ENCODE data around the gene DENND5B.
"Not testable (repeated sequence)": the region's sequence is repeated elsewhere in the genome, so short reads cannot be mapped to it uniquely, and the experiment has no call there.

Gene DENND5B

GRCh38 chr12:31590642-31591379, at the start of gene DENND5B:
Gene DENND5B, minus strand, starts transcription at chr12:31591136. Its CDS starts 304 bp downstream, at chr12:31590832.
- DNase-seq (ENCODE audit: low spot score) = peak; percentile 82

- no peak for DNase-seq (ENCODE audit: low spot score)
Observed at GRCh38 chr12:31634620-31635019, 43.7 kb upstream of the DENND5B start.

- DNase-seq (ENCODE audit: low spot score) = no peak
Observed at GRCh38 chr12:31633464-31633863, 42.5 kb upstream of the DENND5B start.

GRCh38 chr12:31631809-31632208, 40.9 kb upstream of the DENND5B start:
- DNase-seq (ENCODE audit: low spot score) = no peak

- no peak for DNase-seq (ENCODE audit: low spot score)
Observed at GRCh38 chr12:31631023-31631724, 40.2 kb upstream of the DENND5B start.

- DNase-seq (ENCODE audit: low spot score) = no peak
Observed at GRCh38 chr12:31629756-31630732, 39.1 kb upstream of the DENND5B start.

GRCh38 chr12:31627456-31628054, 36.6 kb upstream of the DENND5B start:
- no peak for DNase-seq (ENCODE audit: low spot score)

- no peak for DNase-seq (ENCODE audit: low spot score)
Observed at GRCh38 chr12:31626270-31626995, 35.5 kb upstream of the DENND5B start.

- no peak for DNase-seq (ENCODE audit: low spot score)
Observed at GRCh38 chr12:31622038-31622437, 31.1 kb upstream of the DENND5B start.

- no peak for DNase-seq (ENCODE audit: low spot score)
Observed at GRCh38 chr12:31620311-31620710, 29.4 kb upstream of the DENND5B start.

- DNase-seq (ENCODE audit: low spot score) = no peak
Observed at GRCh38 chr12:31618228-31619025, 27.5 kb upstream of the DENND5B start.

GRCh38 chr12:31612819-31613218, 21.9 kb upstream of the DENND5B start:
- no peak for DNase-seq (ENCODE audit: low spot score)

- DNase-seq (ENCODE audit: low spot score) = not testable (repeated sequence)
Observed at GRCh38 chr12:31608299-31608698, 17.4 kb upstream of the DENND5B start.

GRCh38 chr12:31605531-31605930, 14.6 kb upstream of the DENND5B start:
- no peak for DNase-seq (ENCODE audit: low spot score)

GRCh38 chr12:31603546-31604009, 12.6 kb upstream of the DENND5B start:
- DNase-seq (ENCODE audit: low spot score) = peak; percentile 92

- no peak for DNase-seq (ENCODE audit: low spot score)
Observed at GRCh38 chr12:31600750-31601149, 9.8 kb upstream of the DENND5B start.

GRCh38 chr12:31600252-31600651, 9.3 kb upstream of the DENND5B start:
- peak; percentile 62 for DNase-seq (ENCODE audit: low spot score)

- DNase-seq (ENCODE audit: low spot score) = peak; percentile 72
Observed at GRCh38 chr12:31599053-31599452, 8.1 kb upstream of the DENND5B start.

- no peak for DNase-seq (ENCODE audit: low spot score)
Observed at GRCh38 chr12:31597066-31597465, 6.1 kb upstream of the DENND5B start.

- DNase-seq (ENCODE audit: low spot score) = no peak
Observed at GRCh38 chr12:31594681-31595080, 3.7 kb upstream of the DENND5B start.

Measured in NAMALWA (cell line).